Esophagus squamous epithelium (tissue), 4 donors: Measurements from ENCODE around the gene CHCHD3.

ENCODE experiments used
- POLR2A ChIP-seq, 4 donors: fragments of 450-650 bp; IDR thresholded peaks; one replicate each; pipeline ENCODE4 v1.6.1; 2017; ENCODE audit warnings: antibody characterized with exemption in 4 of 4, mild to moderate bottlenecking in 4 of 4, moderate library complexity in 3 of 4
- TF ChIP-seq, protein P1 (sequence below), 6 experiments: fragments of 450-650 bp in 4 of 6; fragments of 200-600 bp in 2 of 6; sonication (generic) in 2 of 6; IDR thresholded peaks; one replicate each; pipeline ENCODE4 v1.5.1; 2016 to 2019; ENCODE audit warnings: antibody characterized with exemption in 6 of 6, mild to moderate bottlenecking in 4 of 6, moderate library complexity in 4 of 6

DNA sequence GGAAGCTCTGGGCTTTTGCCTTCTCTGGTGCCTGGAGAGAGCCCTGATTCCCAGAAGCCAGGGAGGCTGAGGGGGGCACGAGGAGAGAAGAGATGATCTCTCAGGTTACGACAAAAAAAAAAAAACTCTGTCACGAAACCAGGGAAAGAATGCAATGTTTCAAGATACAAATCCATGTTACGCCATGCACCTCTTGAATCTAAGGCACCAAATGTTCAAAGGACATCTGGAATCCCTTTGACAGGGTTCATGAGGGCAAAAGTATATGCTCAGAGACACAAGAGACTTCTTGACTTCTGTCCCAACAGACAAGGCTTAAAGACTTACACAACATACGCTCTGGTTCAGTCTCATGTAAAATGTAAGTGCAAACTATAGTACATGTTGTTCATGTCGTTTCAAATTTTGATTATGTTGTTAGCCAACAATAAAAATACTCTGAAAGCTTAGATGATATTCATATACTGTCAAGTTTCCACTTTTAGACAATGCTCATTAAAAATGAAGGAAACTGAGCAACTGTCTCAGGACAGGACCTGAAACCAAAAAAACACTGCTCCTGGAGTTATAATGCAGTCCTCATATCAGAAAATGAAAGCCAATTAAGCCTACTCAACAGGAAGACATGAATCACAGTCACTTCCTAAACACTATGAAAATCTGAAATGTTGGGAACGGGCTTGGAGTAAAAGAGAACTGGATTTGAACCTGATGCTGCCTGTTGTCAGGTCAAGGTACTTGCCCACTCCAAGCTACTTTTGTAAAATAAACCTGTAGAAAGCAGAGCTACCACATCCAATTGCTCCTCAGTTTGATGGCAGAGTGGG lies 72.3 kb downstream of the CHCHD3 start:
- TF ChIP-seq, protein P1, sequence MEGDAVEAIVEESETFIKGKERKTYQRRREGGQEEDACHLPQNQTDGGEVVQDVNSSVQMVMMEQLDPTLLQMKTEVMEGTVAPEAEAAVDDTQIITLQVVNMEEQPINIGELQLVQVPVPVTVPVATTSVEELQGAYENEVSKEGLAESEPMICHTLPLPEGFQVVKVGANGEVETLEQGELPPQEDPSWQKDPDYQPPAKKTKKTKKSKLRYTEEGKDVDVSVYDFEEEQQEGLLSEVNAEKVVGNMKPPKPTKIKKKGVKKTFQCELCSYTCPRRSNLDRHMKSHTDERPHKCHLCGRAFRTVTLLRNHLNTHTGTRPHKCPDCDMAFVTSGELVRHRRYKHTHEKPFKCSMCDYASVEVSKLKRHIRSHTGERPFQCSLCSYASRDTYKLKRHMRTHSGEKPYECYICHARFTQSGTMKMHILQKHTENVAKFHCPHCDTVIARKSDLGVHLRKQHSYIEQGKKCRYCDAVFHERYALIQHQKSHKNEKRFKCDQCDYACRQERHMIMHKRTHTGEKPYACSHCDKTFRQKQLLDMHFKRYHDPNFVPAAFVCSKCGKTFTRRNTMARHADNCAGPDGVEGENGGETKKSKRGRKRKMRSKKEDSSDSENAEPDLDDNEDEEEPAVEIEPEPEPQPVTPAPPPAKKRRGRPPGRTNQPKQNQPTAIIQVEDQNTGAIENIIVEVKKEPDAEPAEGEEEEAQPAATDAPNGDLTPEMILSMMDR (IDR thresholded peaks at IDR 0.05): no peak
- TF ChIP-seq POLR2A (IDR thresholded peaks at IDR 0.05): no peak
